Measurements from ENCODE around the gene IL17RD. TPM values are rescaled to one million over a fixed set of nuclear protein-coding genes. Genes with fewer than 3 reads are reported as not detected.
A peak's percentile ranks its signal among the peaks of the same experiment; 100 is the strongest.

IL17RD gene
- total and polyA plus RNA-seq, 2 of the 13 experiments (the other 11 are each of a cell fraction or from before 2014, with no cell fraction given): 0.28 to 0.31 TPM

GRCh38 chr3:57164657-57165573, at the start of gene IL17RD (continued):
- TF ChIP-seq, protein P1, sequence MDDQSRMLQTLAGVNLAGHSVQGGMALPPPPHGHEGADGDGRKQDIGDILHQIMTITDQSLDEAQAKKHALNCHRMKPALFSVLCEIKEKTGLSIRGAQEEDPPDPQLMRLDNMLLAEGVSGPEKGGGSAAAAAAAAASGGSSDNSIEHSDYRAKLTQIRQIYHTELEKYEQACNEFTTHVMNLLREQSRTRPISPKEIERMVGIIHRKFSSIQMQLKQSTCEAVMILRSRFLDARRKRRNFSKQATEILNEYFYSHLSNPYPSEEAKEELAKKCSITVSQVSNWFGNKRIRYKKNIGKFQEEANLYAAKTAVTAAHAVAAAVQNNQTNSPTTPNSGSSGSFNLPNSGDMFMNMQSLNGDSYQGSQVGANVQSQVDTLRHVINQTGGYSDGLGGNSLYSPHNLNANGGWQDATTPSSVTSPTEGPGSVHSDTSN (CRISPR knock-in tag; IDR thresholded peaks at IDR 0.05; ENCODE audit: borderline replicate concordance): no peak
- TF ChIP-seq, protein P2, sequence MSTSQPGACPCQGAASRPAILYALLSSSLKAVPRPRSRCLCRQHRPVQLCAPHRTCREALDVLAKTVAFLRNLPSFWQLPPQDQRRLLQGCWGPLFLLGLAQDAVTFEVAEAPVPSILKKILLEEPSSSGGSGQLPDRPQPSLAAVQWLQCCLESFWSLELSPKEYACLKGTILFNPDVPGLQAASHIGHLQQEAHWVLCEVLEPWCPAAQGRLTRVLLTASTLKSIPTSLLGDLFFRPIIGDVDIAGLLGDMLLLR (CRISPR knock-in tag; IDR thresholded peaks at IDR 0.05): no peak
- TF ChIP-seq ZNF597 (CRISPR knock-in tag; IDR thresholded peaks at IDR 0.05) (no peak), HNRNPLL (IDR thresholded peaks at IDR 0.05; ENCODE audit: low read depth, low read length, poor library complexity, severe bottlenecking) (no peak), MBNL3 (CRISPR knock-in tag; conservative IDR thresholded peaks at IDR 0.05) (no peak), ZNF251 (CRISPR knock-in tag; IDR thresholded peaks at IDR 0.05) (no peak), HNF1A (IDR thresholded peaks at IDR 0.05; ENCODE audit: low read depth) (no peak), HNF1A (CRISPR knock-in tag; IDR thresholded peaks at IDR 0.05; ENCODE audit: borderline replicate concordance) (no peak; the same call in 1 of the 2 replicates), KDM4B (CRISPR knock-in tag; IDR thresholded peaks at IDR 0.05) (no peak), ZFP1 (CRISPR knock-in tag; IDR thresholded peaks at IDR 0.05) (no peak), ZNF781 (CRISPR knock-in tag; IDR thresholded peaks at IDR 0.05; ENCODE audit: borderline replicate concordance, not compliant biosample characterization) (no peak), RNF2 (conservative IDR thresholded peaks at IDR 0.05; ENCODE audit: low read depth) (peak; percentile 65; the same call in 1 of the 2 replicates), FIP1L1 (IDR thresholded peaks at IDR 0.05; ENCODE audit: borderline replicate concordance, insufficient read depth, low read depth, low read length) (no peak), ETV6 (CRISPR knock-in tag; conservative IDR thresholded peaks at IDR 0.05) (no peak), ZNF460 (CRISPR knock-in tag; IDR thresholded peaks at IDR 0.05; ENCODE audit: borderline replicate concordance) (no peak), MYC (CRISPR knock-in tag; IDR thresholded peaks at IDR 0.05; ENCODE audit: borderline replicate concordance) (no peak; the same call in 1 of the 2 replicates)
- TF ChIP-seq, protein P3, sequence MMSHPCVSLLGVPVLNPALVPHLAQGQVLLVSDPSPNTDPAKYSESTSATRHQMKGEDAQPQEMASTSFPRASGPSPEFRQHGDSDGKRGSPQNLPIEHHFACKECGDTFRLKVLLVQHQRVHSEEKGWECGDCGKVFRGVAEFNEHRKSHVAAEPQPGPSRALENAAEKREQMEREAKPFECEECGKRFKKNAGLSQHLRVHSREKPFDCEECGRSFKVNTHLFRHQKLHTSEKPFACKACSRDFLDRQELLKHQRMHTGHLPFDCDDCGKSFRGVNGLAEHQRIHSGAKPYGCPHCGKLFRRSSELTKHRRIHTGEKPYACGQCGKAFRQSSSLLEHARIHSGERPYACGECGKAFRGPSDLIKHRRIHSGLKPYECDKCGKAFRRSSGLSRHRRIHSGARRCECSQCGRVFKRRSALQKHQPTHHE (CRISPR knock-in tag; IDR thresholded peaks at IDR 0.05; ENCODE audit: borderline replicate concordance): no peak
- TF ChIP-seq, protein P4, sequence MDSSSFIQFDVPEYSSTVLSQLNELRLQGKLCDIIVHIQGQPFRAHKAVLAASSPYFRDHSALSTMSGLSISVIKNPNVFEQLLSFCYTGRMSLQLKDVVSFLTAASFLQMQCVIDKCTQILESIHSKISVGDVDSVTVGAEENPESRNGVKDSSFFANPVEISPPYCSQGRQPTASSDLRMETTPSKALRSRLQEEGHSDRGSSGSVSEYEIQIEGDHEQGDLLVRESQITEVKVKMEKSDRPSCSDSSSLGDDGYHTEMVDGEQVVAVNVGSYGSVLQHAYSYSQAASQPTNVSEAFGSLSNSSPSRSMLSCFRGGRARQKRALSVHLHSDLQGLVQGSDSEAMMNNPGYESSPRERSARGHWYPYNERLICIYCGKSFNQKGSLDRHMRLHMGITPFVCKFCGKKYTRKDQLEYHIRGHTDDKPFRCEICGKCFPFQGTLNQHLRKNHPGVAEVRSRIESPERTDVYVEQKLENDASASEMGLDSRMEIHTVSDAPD (CRISPR knock-in tag; IDR thresholded peaks at IDR 0.05): no peak

Measured in HepG2 (cell line).